OCI-LY3 (cell line): ENCODE data around the gene KDM7A.

Experiments used
- CTCF ChIP-seq: fragments of 200-600, 300-600 bp; sonication (generic); IDR thresholded peaks from 2 replicates; pipeline ENCODE4 v1.5.1; 2014; ENCODE audit warnings: antibody characterized with exemption, low read length, low read depth
- EZH2phosphoT487 ChIP-seq: fragments of 200-600 bp; shearing (Covaris generic); IDR thresholded peaks from 2 replicates; pipeline ENCODE4 v1.6.1; 2018; ENCODE audit warnings: antibody characterized with exemption, mixed run types, low read depth

- TF ChIP-seq CTCF: no peak
- no peak for TF ChIP-seq EZH2phosphoT487
These were observed 21.2 kb upstream of the KDM7A start for GRCh38 chr7:140197938-140198337.
